Inflammatory macrophage treated with lipopolysaccharide for 4 hours (primary cell): ENCODE data around the gene PRDM7.
"Not testable (repeated sequence)": the region's sequence is repeated elsewhere in the genome, so short reads cannot be mapped to it uniquely, and the experiment has no call there.

Source experiments
- DNase-seq: peaks from one replicate; pipeline ENCODE4 v3.0.0-alpha.2; 2020

PRDM7 gene

GRCh38 chr16:90070440-90070839 is 6.7 kb downstream of the PRDM7 start:
- DNase-seq, result peak; percentile 66

- no peak for DNase-seq
Observed at GRCh38 chr16:90061437-90061836, 15.7 kb downstream of the PRDM7 start.

DNA sequence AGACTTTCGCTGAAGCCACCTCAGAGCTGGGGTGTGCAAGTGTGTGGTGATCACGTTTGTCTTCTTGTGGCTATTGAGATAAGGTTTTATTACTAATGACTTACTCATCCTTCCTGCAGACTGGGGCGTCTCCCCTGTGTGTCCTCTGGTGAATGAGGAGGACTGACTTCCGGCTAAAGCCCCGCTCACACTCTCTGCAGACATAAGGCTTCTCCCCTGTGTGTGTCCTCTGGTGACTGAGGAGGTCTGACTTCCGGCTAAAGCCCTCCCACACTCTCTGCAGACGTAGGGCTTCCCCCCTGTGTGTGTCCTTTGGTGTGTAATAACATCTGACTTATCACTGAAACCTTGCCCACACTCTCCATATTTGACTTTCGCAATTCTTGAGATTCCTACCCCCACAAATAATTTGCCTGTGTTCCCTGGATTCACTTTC is 19.4 kb downstream of the PRDM7 start:
- DNase-seq, result peak; percentile 75

DNA sequence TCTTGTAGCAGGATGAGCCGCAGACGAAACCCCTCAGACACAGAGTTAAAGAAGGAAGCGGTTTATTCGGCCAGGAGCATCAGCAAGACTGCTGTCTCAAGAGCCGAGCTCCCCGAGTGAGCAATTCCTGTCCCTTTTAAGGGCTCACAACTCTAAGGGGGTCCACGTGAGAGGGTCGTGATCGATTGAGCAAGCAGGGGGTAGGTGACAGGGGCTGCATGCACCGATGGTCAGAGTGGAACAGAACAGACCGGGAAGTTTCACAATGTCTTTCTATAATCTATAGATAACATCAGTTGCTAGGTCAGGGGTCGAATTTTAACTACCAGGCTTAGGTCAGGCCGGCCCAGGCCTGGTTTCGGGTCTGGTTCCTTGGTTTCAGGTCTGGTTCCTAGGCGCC is 20.6 kb downstream of the PRDM7 start:
- not testable (repeated sequence) for DNase-seq

- DNase-seq, result no peak
Observed at GRCh38 chr16:90055371-90055770, 21.8 kb downstream of the PRDM7 start.

GRCh38 chr16:90054554-90054953 is 22.6 kb downstream of the PRDM7 start:
- no peak for DNase-seq

DNA sequence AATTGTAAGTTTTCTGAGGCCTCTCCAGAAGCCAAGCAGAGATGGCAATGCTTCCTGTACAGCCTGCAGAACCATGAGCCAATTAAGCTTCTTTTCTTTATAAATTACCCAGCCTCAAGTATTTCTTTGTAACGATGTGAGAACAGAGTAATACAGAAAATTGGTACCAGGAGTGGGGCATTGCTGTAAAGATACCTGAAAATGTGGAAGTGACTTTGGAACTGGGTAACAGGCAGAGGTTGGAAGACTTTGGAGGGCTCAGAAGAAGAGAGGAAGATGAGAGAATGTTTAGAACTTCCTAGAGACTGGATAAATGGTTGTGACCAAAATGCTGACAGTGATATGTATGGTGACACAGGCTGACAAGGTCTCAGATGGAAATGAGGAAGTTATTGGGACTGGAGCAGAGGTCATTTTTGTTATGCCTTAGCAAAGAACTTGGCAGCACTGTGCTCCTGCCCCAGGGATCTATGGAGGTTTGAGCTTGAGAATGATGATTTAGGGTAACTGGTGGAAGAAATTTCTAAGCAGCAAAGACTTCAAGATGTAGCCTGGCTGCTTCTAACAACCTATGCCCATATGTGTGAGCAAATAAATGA is 23.1 kb downstream of the PRDM7 start:
- peak; percentile 55 for DNase-seq

- no peak for DNase-seq
Observed at GRCh38 chr16:90050969-90051368, 26.2 kb downstream of the PRDM7 start.

DNA sequence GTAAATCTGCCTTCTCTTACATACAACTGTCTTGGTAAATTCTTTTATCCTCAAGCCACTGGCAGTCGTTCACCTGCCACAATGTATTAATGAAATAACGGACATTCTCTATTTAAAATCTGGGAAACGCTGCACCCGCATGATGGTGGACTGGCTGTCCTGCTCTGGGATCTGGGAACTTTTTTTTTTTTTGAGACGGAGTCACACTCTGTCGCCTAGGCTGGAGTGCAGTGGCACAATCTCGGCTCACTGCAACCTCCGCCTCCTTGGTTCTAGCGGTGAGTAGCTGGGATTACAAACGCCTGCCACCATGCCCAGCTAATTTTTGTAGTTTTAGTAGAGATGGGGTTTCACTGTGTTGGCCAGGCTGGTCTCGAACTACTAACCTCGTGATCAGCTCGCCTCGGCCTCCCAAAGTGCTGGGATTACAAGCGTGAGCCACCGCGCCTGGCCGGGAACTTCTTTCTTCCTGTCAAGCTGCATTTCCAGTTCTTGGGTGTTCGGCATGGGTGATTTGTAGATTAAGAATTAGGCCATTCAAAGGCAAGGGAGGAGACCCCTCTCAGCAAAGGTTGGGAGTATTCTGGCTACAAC is 28.3 kb downstream of the PRDM7 start:
- no peak for DNase-seq

DNA sequence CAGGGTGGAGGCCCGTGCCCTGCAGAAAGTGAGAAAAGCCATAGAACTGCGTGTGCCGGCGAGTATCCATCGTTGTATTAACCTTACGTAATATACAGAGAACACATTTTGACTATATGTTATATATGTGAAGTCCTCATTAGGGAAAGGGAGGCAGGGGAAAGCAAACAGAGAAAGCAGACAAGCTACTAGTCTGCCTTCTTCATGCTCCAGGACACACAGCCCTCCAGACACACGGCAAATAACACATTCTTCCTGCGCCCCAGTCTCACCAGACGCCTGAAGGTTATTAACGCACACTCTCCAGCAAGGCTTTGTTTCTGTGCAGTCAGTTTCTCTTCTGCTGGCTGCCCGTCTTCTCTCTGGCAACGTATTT is 28.8 kb downstream of the PRDM7 start:
- no peak for DNase-seq

- DNase-seq, result no peak
Observed at GRCh38 chr16:90047714-90048346, 29.3 kb downstream of the PRDM7 start.

DNA sequence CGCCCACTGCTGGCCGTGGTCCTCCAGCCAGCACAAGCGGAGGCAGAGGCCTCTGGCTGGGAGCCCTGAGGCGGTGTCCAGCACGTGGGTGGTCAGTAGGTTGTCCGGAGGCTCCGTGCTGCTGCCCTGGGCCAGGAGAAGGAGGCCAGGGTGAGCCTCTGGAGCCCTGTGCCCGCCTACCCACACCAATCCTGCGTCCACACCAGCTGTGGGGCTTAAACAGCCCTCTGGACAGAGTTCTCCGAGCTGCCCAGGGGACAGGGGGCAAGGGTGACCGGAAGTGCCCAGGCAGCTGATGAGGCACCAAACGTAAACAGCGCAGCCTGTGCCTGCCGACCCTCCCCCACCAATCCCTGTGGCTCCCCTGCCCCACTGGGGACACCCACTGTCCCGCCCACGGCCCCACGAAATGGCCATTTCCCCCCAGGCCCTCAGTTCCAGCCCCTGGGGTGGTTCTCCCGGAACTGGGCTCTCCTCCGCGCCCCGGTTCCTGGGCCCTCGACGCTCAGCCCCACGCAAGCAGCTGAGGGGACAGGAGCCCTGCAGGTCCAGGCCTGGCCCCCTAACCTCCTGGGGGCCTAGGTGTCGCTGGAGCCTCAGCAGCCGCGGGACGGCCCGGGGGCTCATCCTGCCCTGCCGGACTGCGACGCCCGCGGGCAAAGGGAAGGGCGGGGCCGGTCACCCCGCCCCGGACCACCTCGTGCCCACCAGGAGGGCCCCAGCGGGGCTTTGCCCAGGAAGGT is 30.0 kb downstream of the PRDM7 start:
- no peak for DNase-seq

DNA sequence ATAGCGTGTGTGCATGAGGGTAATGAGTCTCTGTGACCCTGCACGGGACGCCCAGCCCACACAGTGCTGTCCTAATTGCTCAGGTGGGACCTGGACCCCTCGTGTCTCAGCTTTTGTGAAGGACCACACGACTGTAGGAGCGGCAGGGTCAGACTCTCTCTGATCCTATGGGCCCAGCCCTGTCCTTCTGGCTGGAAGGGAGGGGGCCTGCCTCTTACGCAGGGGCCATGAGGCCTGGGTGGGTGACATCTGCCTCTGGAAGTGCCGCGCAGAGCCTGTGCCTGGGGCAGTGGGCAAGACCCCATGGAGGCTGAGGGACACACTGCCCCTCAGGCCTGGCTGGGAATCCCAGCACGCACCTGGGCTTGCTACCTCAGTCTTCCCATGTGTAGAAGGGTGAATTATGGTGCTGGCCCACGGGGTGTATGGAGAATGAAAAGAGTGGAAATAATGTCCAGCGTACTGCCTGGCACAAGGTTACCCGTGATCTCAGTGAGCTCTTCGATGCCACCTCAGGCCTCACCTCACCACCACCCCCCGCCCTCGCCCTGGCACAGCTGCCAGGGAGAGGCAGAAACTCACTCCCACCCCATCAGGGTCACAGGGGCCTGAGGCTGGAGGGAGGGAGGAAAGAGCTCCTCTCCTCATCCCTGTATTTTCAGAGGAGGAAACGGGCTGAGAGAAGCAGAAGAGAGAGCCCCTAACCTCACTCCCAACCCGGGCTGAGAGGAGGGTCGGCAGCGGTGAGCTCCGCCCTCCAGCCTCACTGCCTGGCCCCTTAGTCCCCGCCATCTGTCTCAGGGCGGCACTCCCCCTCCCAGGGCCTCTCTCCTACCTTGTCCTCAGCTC is 30.8 kb downstream of the PRDM7 start:
- DNase-seq, result no peak

DNA sequence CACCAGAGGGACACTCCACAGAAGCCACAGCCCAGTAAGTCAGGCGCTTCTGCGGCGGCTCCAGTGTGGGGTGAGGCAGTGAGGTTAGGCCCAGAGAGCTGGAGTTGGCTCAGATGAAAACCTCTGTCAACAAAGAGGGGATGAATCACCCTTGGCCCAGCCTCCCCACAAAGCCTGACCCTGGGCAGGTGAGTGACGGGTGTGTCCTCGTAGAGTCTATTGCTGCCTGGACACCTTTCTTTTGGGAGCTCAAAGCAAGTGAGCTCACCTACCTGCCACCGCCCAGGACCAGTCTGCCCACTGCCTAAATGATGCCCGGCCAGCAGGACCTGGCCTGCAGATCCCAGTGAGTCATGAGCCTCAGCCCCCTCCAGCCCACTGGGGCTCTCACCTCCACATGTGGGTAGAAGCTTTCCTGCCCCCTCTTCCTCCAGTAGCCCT is 33.0 kb downstream of the PRDM7 start:
- no peak for DNase-seq

DNA sequence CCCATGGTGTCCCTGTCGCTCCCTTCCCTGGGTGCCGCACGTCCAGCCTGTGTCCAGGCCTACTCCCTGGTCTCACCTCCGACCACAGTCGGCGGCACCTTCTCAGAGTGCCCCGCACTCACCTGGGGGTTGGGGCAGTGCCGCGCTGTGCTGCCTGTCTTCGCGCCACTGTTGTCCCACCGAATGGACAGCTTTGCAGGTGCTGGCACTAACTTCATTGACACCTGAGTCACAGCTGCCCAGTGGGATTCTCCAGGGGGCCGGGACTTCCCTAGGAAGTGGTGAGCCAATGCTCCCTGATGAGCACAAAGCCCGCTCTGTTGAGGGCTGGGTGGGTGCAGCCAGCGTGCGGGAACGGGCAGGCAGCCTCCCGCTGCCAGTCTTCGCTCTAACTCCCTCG is 33.6 kb downstream of the PRDM7 start:
- no peak for DNase-seq

DNA sequence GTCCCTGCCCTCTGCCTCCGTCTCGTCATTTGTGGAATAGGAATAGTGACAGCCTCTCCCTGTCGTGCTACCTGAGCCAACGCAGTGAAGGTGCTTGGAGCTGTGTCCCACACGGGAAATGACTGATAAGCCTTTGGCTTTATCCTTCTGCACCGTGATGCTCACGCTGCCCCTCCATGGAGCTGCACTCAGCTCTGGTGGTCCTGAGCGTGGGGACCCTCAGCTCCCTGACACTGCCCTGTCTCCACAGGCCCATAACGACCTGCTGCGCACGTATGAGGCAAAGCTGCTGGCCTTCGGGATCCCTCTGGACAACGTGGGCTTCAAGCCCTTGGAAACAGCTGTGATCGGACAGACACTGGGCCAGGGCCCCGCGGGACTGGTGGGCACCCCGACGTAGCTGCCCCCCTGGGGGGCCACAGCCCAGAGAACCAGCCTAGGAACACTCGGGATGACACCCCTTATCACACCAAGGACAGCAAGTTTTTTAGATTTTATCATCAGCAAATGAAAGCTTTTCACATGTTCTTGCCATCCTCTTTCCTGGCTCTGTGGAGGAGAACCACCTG is 34.1 kb downstream of the PRDM7 start:
- no peak for DNase-seq

GRCh38 chr16:90041896-90042473 is 35.1 kb downstream of the PRDM7 start:
- DNase-seq, result no peak

DNA sequence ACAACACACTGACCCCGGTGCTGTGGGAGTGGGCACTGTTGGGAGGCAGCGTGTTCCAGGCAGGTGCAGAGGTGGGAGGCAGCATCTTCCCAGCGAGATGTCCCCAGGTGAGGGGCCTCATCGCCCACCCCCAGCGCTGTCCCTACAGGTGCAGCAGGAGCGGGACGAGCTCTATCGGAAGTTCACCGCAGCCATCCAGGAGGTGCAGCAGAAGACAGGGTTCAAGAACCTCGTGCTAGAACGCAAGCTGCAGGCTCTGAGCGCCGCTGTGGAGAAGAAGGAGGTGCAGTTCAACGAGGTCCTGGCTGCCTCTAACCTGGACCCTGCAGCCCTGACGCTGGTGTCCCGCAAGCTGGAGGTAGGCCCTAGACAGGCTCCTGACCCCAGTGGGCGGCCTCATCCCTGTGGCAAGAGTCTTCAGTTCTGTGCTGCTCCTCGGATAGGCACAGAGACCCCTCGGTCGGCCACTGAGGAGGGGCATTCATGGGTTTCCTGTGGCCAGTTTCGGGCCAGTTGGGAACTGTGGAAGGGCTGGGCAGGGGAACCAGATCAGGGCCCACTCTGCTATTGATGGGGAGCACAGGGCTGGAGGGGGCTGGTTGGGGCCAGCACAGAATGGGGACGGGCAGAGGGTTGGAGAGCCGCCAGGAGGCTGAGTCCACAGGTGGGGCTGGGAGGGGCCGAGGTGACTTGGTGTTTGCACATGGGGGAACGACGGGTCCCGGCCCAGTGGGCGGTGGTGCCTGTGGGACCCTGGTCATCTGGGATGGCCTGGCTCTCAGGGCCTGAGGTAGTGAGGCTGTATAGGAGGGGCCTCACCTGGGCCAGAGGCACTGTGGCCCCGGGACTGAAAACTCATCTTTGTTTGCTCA is 36.7 kb downstream of the PRDM7 start:
- DNase-seq, result no peak

- DNase-seq, result no peak
Observed at GRCh38 chr16:90037276-90037675, 39.9 kb downstream of the PRDM7 start.

DNA sequence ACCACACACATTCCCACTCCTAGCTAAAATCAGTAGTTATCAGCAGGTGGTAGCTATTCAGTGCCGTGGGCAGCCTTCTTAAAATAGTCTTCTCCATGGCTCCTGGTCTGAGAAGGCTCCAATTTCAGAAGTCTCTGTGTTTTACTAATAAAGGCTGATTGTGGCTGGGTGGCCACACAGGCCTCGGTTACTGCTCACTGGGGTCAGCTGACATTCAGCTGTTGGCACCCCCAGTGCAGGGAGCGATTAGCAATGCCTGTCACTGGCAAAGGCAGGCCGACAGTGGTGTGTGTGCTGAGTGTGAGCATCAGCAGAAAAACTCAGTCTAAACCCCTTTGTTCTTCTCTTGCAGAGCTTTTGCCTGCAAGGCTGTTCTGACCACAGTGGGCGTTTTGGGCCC is 41.2 kb downstream of the PRDM7 start:
- no peak for DNase-seq

DNA sequence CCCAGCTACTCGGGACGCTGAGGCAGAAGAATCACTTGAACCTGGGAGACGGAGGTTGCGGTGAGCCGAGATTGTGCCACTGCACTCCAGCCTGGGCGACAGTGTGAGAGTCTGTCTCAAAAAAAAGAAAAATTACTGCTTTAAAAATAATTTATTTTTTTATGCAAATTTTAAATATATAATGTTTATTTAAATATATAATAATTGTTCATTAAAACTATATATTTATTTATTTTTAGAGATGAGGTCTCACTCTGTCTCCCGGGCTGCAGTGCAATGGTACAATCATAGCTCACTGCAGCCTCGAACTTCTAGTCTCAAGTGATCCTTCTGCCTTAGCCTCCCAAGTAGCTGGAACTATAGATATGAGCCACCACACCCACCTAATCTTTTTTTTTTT is 42.6 kb downstream of the PRDM7 start:
- DNase-seq, result no peak
